SIG-M5 treated with dmso at 0.1 percent for 504 hours (cell line): ENCODE measurements around the gene WDFY1.

Experiments used
- DNase-seq: peaks from one replicate; lab custom pipeline; 2025; ENCODE audit not compliant: unreplicated experiment; lab: John Stamatoyannopoulos, UW

WDFY1 gene

GRCh38 chr2:223860809-223861738 lies 84.1 kb downstream of the WDFY1 start:
- no peak for DNase-seq

GRCh38 chr2:223859070-223859469 lies 86.1 kb downstream of the WDFY1 start:
- no peak for DNase-seq

GRCh38 chr2:223856584-223856983 lies 88.6 kb downstream of the WDFY1 start:
- DNase-seq = peak; percentile 44

GRCh38 chr2:223856021-223856420 lies 89.1 kb downstream of the WDFY1 start:
- no peak for DNase-seq

GRCh38 chr2:223855426-223855825 lies 89.7 kb downstream of the WDFY1 start:
- DNase-seq = no peak

- DNase-seq = no peak
Measured at GRCh38 chr2:223854741-223855140, 90.4 kb downstream of the WDFY1 start.

GRCh38 chr2:223853425-223853837 lies 91.7 kb downstream of the WDFY1 start:
- no peak for DNase-seq

- DNase-seq = no peak
Measured at GRCh38 chr2:223852281-223852795, 92.8 kb downstream of the WDFY1 start.

GRCh38 chr2:223847410-223847809 lies 97.7 kb downstream of the WDFY1 start:
- DNase-seq = no peak

GRCh38 chr2:223846515-223846914 lies 98.6 kb downstream of the WDFY1 start:
- no peak for DNase-seq

GRCh38 chr2:223841436-223842190 lies 103.5 kb downstream of the WDFY1 start:
- DNase-seq = no peak

- peak; percentile 60 for DNase-seq
Measured at GRCh38 chr2:223837287-223838061, 107.7 kb downstream of the WDFY1 start, which contains the start of gene AP1S3. AP1S3 (minus strand) TSS chr2:223837582; CDS start chr2:223837450, 132 bp downstream.

- DNase-seq = peak; percentile 96
Measured at GRCh38 chr2:223835701-223836532, 109.2 kb downstream of the WDFY1 start.

GRCh38 chr2:223834431-223834830 lies 110.7 kb downstream of the WDFY1 start:
- no peak for DNase-seq

- no peak for DNase-seq
Measured at GRCh38 chr2:223832241-223832903, 112.8 kb downstream of the WDFY1 start.

- DNase-seq = no peak
Measured at GRCh38 chr2:223829128-223829527, 116.0 kb downstream of the WDFY1 start.

- no peak for DNase-seq
Measured at GRCh38 chr2:223828314-223828713, 116.8 kb downstream of the WDFY1 start.

- DNase-seq = no peak
Measured at GRCh38 chr2:223826995-223827394, 118.1 kb downstream of the WDFY1 start.
